ENCODE results near the gene CDS1. TPM values are rescaled to one million over a fixed set of nuclear protein-coding genes. Genes with fewer than 3 reads are reported as not detected.

The CDS1 gene
- total RNA-seq, 2 donors from 2014 or later: 0.27 to 0.63 TPM

DNA sequence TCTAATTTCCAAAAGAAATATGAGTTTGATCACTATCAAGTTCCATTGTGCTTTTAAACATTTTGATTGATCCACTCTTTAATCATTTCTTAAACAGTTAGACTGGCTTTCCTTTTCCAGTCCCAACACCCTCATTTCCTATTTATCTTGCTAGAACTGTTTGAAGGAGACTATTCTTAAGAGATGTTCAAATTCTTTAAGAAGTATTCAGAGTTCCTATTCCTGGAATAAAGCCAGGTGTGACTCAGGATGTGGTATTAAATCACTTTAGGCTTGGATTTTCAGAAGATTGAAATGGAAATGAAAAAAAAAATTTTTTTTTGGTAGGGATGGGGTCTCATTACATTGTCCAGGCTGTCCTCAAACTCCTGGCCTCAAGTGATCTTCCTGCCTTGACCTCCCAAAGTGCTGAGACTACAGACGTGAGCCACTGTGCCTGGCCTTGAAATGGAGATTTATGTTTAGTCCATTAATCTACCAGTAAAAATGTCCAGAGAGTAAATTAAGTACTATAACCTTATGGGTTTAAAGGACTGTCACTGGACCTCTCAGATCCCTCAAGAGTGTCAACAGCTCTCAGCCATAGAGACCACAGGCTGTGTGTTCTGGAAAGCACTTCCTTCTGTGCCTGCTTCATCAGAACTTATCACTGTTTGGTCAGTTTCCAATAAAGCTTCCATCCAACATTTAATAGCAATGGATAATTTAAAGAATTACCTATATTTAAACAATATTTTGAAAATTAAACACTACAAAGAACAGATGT, 90.7 kb downstream of the CDS1 start:
- Histone ChIP-seq H3K4me1 (ENCODE audit: control insufficient read depth in 1 of 2, low read depth in 2 of 2) (peaks cover 0 to 12% of the 10 kb centered on the region in 2 donors), H3K27me3 (replicated peaks; ENCODE audit: insufficient read depth) (no peaks in the 10 kb centered on the region), H3K4me3 (no peak overlapping the region), H3K9me3 (no peaks in the 10 kb centered on the region), H3K36me3 (peaks cover 31% of the 10 kb centered on the region), H3K27ac (no peak overlapping the region)
- ATAC-seq (ENCODE audit: insufficient number of reproducible peaks, low FRiP score, low read depth) (no peak), DNase-seq (ENCODE audit: low spot score) (no peak)
- TF ChIP-seq, protein P1, sequence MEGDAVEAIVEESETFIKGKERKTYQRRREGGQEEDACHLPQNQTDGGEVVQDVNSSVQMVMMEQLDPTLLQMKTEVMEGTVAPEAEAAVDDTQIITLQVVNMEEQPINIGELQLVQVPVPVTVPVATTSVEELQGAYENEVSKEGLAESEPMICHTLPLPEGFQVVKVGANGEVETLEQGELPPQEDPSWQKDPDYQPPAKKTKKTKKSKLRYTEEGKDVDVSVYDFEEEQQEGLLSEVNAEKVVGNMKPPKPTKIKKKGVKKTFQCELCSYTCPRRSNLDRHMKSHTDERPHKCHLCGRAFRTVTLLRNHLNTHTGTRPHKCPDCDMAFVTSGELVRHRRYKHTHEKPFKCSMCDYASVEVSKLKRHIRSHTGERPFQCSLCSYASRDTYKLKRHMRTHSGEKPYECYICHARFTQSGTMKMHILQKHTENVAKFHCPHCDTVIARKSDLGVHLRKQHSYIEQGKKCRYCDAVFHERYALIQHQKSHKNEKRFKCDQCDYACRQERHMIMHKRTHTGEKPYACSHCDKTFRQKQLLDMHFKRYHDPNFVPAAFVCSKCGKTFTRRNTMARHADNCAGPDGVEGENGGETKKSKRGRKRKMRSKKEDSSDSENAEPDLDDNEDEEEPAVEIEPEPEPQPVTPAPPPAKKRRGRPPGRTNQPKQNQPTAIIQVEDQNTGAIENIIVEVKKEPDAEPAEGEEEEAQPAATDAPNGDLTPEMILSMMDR (IDR thresholded peaks at IDR 0.05): no peak

DNA sequence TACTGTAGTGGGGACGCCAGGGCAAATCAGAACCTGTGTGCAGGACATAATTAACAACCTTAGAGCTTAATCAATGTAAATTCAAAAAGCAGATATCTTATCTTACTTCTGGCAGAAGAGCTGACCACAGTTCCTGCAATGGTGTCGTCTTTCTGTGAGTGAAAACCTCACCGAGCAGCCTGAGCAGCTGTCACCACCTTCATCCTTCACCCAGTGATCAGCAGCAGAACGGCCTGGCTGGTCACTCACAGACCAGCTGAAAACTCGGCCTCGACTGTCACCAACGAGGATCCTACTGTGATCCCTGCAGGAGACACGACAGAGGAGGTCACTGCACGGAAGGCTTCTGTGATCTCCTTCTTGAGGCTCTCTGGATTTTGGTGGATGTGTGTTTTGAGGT, 94.2 kb downstream of the CDS1 start:
- no peak for DNase-seq (ENCODE audit: low spot score)
- Histone ChIP-seq H3K27ac (no peak overlapping the region), H3K4me1 (ENCODE audit: control insufficient read depth in 1 of 2, low read depth in 2 of 2) (peaks cover 4 to 19% of the 10 kb centered on the region in 2 donors), H3K9me3 (no peaks in the 10 kb centered on the region), H3K27me3 (replicated peaks; ENCODE audit: insufficient read depth) (no peaks in the 10 kb centered on the region), H3K4me3 (no peak overlapping the region), H3K36me3 (peaks cover 28% of the 10 kb centered on the region)
- ATAC-seq (ENCODE audit: insufficient number of reproducible peaks, low FRiP score, low read depth): no peak
- TF ChIP-seq, protein P1 (IDR thresholded peaks at IDR 0.05): no peak

DNA sequence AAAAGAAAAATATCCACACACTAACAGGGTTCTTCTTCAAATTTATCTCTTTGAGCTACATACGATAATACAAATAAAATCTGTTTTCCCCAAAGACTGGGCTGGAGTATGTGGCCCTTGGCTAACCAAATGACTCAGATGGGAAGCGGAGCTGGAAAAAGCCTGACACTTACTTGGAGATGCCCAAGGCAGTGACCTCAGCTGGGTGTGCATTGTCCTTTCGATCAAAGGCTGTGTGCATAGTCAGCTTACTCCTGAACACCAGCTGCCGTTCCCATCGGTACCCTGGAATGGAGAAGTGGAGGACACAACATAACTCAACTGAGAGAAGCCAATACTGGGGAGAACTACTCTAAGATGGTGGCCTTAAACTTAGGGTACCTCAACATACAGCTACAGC, 95.1 kb downstream of the CDS1 start:
- Histone ChIP-seq H3K4me3 (no peak overlapping the region), H3K9me3 (no peaks in the 10 kb centered on the region), H3K27ac (no peak overlapping the region), H3K4me1 (ENCODE audit: control insufficient read depth in 1 of 2, low read depth in 2 of 2) (peaks cover 12 to 26% of the 10 kb centered on the region in 2 donors), H3K36me3 (peaks cover 31% of the 10 kb centered on the region), H3K27me3 (replicated peaks; ENCODE audit: insufficient read depth) (no peaks in the 10 kb centered on the region)
- DNase-seq (ENCODE audit: low spot score) (no peak), ATAC-seq (ENCODE audit: insufficient number of reproducible peaks, low FRiP score, low read depth) (no peak)
- TF ChIP-seq, protein P1 (IDR thresholded peaks at IDR 0.05): no peak

DNA sequence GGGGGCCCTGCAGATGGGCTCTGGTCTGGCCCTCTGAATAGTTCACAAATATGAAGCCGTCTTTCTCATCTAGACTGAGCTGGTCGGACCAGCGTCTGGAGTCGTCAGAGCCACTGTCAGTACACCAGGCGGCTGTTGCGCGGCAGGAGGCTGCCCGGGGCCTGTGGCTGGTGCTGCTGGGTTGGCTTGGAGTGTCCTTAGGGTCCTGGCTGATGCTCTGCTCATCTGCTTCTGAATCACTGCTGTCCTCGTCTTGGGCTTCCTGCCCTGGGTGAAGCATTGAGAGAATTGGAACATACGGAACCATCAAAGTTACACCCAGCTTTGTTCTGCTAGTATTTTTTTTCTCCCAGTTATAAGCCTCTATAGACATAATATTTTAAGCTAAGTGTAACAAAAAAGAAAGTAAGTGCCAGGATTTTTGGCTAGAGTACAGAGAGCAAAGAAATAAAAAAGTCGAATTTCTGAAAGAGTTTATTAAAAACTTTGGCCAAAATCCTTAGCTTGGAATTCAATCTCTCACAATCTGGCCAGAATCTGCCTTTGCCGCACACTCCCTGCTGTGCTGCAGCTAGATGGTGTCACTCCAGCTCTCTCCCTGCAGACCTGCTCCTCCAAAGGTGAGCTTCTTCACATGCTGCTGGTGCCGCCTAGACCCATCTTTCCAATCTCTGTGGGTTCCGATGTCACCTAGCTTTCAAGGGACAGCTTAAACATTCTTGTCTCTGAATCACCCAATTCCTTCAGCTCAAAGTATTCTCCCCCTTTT, 96.2 kb downstream of the CDS1 start:
- ATAC-seq (ENCODE audit: insufficient number of reproducible peaks, low FRiP score, low read depth) (no peak), DNase-seq (ENCODE audit: low spot score) (no peak)
- no peaks in the 10 kb centered on the region for H3K27me3 ChIP-seq (replicated peaks; ENCODE audit: insufficient read depth)
- H3K9me3 ChIP-seq: no peaks in the 10 kb centered on the region
- TF ChIP-seq, protein P1 (IDR thresholded peaks at IDR 0.05): no peak
- no peak overlapping the region for H3K27ac ChIP-seq
- H3K4me1 ChIP-seq (ENCODE audit: control insufficient read depth in 1 of 2, low read depth in 2 of 2): peaks cover 12 to 20% of the 10 kb centered on the region in 2 donors
- H3K4me3 ChIP-seq: no peak overlapping the region
- H3K36me3 ChIP-seq: peaks cover 31% of the 10 kb centered on the region

DNA sequence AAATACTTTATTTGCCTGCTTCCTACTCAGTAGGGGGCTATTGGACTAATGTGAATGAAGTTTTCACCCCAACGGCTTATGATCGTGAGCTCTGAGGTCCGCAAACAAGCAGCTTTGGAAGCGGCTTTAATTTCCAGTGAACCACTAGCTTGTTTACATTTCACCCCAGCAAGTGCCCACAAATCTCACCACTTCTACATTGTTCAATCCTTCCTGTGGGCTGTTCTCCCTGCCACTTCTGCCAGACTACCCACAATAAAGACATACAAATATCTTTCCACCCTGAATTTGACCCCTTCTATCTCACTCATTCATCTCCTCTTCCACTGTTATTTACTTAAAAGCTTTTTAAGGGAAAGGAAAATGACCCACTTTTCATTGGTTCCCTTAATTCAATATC, 98.0 kb downstream of the CDS1 start:
- H3K27ac ChIP-seq: no peak overlapping the region
- peaks cover 12 to 19% of the 10 kb centered on the region in 2 donors for H3K4me1 ChIP-seq (ENCODE audit: control insufficient read depth in 1 of 2, low read depth in 2 of 2)
- ATAC-seq (ENCODE audit: insufficient number of reproducible peaks, low FRiP score, low read depth): no peak
- DNase-seq (ENCODE audit: low spot score): no peak
- H3K9me3 ChIP-seq: no peaks in the 10 kb centered on the region
- no peak overlapping the region for H3K4me3 ChIP-seq
- TF ChIP-seq, protein P1 (IDR thresholded peaks at IDR 0.05): no peak
- no peaks in the 10 kb centered on the region for H3K27me3 ChIP-seq (replicated peaks; ENCODE audit: insufficient read depth)
- H3K36me3 ChIP-seq: peaks cover 30% of the 10 kb centered on the region

Data from thoracic aorta (tissue), 2 donors.